Fibroblast of villous mesenchyme (primary cell): ENCODE data around the gene CARMIL1. TPM values are rescaled to one million over a fixed set of nuclear protein-coding genes. Genes with fewer than 3 reads are reported as not detected.
"Not testable (repeated sequence)": the region's sequence is repeated elsewhere in the genome, so short reads cannot be mapped to it uniquely, and the experiment has no call there.

Experiments used
- DNase-seq: peaks from one replicate; pipeline ENCODE4 v3.0.0-alpha.2; 2010; ENCODE audit warnings: low read depth
- H3K4me3 ChIP-seq: 2 replicates; pipeline ENCODE4 v1.5.1; 2011; ENCODE audit warnings: low read depth, mild to moderate bottlenecking, low read length
- CTCF ChIP-seq: IDR thresholded peaks from 2 replicates; pipeline ENCODE4 v1.5.1; 2012; ENCODE audit warnings: low read depth, mild to moderate bottlenecking, low read length; ENCODE audit not compliant: insufficient read depth
- total RNA-seq: library from RNA; depleted of rRNA; stranded (reverse); fragments of >200 nt; gene quantifications from 2 replicates; pipeline ENCODE4 v1.2.3, GENCODE V29; 2012

Gene CARMIL1
- total RNA-seq, 1 donor = 11.2 TPM

DNA sequence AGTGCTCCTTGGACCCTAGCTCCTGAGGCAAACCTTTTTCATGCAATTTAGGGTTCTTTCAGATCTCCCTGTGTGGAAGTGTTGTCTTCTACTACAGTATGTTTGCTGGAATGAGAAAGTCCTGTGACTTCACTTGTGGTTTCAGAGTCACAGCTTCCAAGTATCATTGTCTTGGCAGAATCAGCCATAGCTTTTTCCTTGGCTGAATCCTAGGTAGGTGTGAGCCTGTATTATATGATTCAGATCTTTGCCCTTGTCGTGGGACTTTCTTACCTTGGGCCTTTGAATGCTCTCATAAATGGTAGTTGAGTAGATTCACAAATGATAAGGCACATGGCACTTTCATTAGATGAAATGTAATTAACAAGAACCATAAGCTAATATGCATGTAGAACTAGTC is 16.5 kb downstream of the CARMIL1 start:
- no peak for DNase-seq
- TF ChIP-seq CTCF = no peak
- no peak overlapping the region for H3K4me3 ChIP-seq

- H3K4me3 ChIP-seq = no peak overlapping the region
- TF ChIP-seq CTCF = no peak
- DNase-seq = no peak
These were observed 17.2 kb downstream of the CARMIL1 start for GRCh38 chr6:25296217-25296905.

DNA sequence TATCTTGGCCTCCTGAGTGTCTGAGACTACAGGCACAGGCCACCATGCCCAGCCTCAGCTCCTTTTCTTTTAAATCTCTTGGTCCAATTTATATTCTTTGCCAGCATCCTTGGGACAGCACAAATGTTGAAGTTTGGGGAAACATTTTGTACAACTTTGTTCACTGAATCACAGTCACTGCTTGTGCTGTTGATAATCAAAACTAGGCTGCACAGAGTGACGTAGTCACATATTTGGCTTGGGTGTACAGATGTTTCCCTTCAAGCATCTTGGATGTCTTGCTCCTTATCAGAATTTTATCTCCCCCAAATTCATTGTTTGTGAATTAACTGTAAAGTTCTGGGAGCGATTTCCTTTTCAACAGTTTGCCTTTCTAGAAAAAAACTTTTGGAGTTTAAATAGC is 17.9 kb downstream of the CARMIL1 start:
- TF ChIP-seq CTCF = no peak
- no peak overlapping the region for H3K4me3 ChIP-seq
- peak; percentile 77 for DNase-seq

DNA sequence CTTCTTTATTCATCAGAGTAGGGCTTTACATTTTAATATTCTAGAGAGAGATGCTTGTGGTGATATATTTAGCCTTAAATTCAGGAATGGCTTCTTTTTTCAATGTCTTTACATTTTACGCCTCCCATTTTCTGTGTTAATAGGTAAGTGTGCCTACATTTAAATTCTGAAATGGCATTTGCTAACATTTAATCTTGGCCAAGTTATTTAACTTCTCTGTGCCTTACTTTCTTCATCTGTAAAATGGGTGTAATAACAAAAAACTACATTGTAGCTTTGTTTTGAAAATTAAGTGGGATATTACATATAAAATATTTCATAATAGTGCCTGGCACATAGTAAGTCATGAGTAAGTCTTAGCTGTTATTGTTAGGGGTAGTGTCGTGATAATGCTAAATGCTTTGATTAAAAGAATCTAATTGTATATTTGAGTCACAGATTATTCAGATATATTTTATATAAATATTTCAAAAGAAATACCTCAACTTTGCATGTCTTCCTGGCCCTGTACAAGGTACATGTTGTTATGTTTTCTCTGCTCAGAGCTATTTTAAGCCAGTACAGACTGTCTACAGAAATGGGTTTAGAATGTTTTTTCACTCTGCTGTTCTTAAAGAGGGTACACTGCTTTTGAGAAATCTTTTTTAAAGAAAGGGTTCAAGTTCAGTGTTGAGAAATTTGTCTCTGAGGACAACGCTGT is 18.8 kb downstream of the CARMIL1 start:
- DNase-seq = no peak
- no peak for TF ChIP-seq CTCF
- no peak overlapping the region for H3K4me3 ChIP-seq

GRCh38 chr6:25298523-25298865 is 19.3 kb downstream of the CARMIL1 start:
- not testable (repeated sequence) for DNase-seq

DNA sequence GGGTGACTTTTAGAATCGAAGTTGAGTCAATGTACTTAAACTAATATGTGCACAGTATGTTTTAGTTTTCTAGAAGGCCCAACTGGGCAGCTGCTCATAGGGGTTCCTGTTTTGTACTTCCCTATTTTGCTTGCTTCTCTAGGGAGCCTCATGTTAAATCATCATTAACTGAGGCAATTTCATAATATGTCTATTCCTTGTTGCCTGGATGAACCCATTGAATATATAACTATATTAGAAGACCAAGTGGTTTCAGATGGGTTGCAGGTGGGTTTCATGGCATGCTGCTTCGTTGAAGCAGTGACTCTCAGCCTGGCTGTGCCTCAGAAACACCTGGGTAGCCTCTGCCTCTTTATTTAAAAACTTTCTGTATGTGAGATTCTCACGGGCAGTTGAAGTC is 22.2 kb downstream of the CARMIL1 start:
- no peak for DNase-seq
- no peak for TF ChIP-seq CTCF
- no peak overlapping the region for H3K4me3 ChIP-seq

More at GRCh38 chr6:25298523-25298865, 19.3 kb downstream of the CARMIL1 start:
- not testable (repeated sequence) for H3K4me3 ChIP-seq

DNA sequence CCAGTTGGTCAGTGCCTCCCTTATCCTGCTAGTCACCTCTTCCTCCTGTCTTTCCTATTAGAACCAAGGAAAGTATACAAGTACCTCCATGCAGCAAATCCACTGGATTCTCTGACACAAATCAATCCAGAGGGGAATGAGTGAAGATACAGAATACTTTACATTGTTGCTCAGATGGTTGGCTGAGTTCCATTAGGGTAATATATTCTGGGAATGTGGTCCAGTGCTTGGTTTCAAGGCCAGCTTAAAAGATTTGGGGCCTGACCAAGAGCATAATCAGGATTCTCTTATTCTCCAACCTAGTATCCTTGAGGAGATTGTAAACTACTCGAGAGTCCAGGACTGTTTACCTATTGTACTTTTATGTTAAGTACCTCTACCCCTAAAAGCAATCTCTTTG is 23.0 kb downstream of the CARMIL1 start:
- no peak overlapping the region for H3K4me3 ChIP-seq
- TF ChIP-seq CTCF = no peak
- DNase-seq = no peak
